IMR-90 (cell line): ENCODE results near the gene ERN1. TPM values are rescaled to one million over a fixed set of nuclear protein-coding genes. Genes with fewer than 3 reads are reported as not detected.

Experiments used
- ATAC-seq: fragments of 200-7000 bp; cut with Tn5 transposase; 2 replicates; pipeline ENCODE4 v1.9.1; 2020; ENCODE audit warnings: low read depth, mild to moderate bottlenecking, moderate library complexity
- BruUV-seq: library from RNA; stranded (reverse); fragments of 400-500 nt; replicated peaks from 2 replicates; lab custom pipeline; 2021; lab: Mats Ljungman, UMichigan
- CTCF ChIA-PET: fragments of 300-600 bp; formaldehyde crosslinking; extraction: SDS; loops from one replicate; lab custom pipeline; 2021; ENCODE audit warnings: antibody characterized with exemption; lab: Yijun Ruan, JAX
- POLR2A ChIA-PET: fragments of 300-600 bp; sonication (Branson Sonifier 250); formaldehyde crosslinking; loops from one replicate; lab custom pipeline; 2022; ENCODE audit warnings: antibody characterized with exemption; ENCODE audit not compliant: unreplicated experiment; lab: Charles Lee
- DNase-seq: peaks from one replicate; pipeline ENCODE4 v3.0.0; 2013
- H2AFZ ChIP-seq: replicated peaks from 2 replicates; pipeline ENCODE3; 2013; ENCODE audit warnings: low read length, mild to moderate bottlenecking; ENCODE audit not compliant: poor library complexity
- H2AK5ac ChIP-seq: 2 replicates; pipeline ENCODE4 v1.6.1; 2013; ENCODE audit warnings: low read depth, low read length, inconsistent platforms
- H2AK9ac ChIP-seq: replicated peaks from 2 replicates; pipeline ENCODE3; 2013; ENCODE audit warnings: mild to moderate bottlenecking, low read depth, low read length, moderate library complexity; ENCODE audit not compliant: poor library complexity
- H2BK120ac ChIP-seq: 2 replicates; pipeline ENCODE4 v1.6.1; 2013; ENCODE audit warnings: low read depth, low read length, inconsistent platforms
- H2BK15ac ChIP-seq: 3 replicates; pipeline ENCODE4 v1.6.1; 2013; ENCODE audit warnings: low read depth, low read length, inconsistent platforms
- H2BK20ac ChIP-seq: 2 replicates; pipeline ENCODE4 v1.6.1; 2013; ENCODE audit warnings: low read depth, mild to moderate bottlenecking, inconsistent platforms, low read length, moderate library complexity
- H2BK5ac ChIP-seq: 2 replicates; pipeline ENCODE4 v1.6.1; 2013; ENCODE audit warnings: mild to moderate bottlenecking, low read depth, low read length, inconsistent platforms; ENCODE audit not compliant: poor library complexity, severe bottlenecking
- H3K14ac ChIP-seq: replicated peaks from 2 replicates; pipeline ENCODE4 v1.6.1; 2013; ENCODE audit warnings: low read depth, low read length, inconsistent platforms
- H3K18ac ChIP-seq: 2 replicates; pipeline ENCODE4 v1.6.1; 2013; ENCODE audit warnings: low read depth, low read length, control low read depth
- H3K23ac ChIP-seq: 2 replicates; pipeline ENCODE4 v1.6.1; 2013; ENCODE audit warnings: low read depth, low read length, inconsistent platforms
- H3K27ac ChIP-seq: 2 replicates; pipeline ENCODE4 v1.5.1; 2013; ENCODE audit warnings: mild to moderate bottlenecking, control low read depth, low read length; ENCODE audit not compliant: insufficient read depth
- H3K27me3 ChIP-seq: 2 replicates; pipeline ENCODE4 v1.6.1; 2013; ENCODE audit warnings: low read length; ENCODE audit not compliant: control insufficient read depth, insufficient read depth
- H3K36me3 ChIP-seq: 2 replicates; pipeline ENCODE4 v1.6.1; 2013; ENCODE audit warnings: low read length, mixed read lengths; ENCODE audit not compliant: control insufficient read depth, insufficient read depth
- H3K4ac ChIP-seq: 2 replicates; pipeline ENCODE4 v1.6.1; 2013; ENCODE audit warnings: low read depth, low read length, inconsistent platforms
- H3K4me1 ChIP-seq: 2 replicates; pipeline ENCODE4 v1.6.1; 2013; ENCODE audit warnings: low read length, mixed read lengths; ENCODE audit not compliant: control insufficient read depth, insufficient read depth
- H3K4me2 ChIP-seq: 2 replicates; pipeline ENCODE4 v1.6.1; 2013; ENCODE audit warnings: low read depth, mild to moderate bottlenecking, control low read depth, low read length, moderate library complexity
- H3K4me3 ChIP-seq: 2 replicates; pipeline ENCODE4 v1.5.1; 2013; ENCODE audit warnings: low read depth, mild to moderate bottlenecking, control low read depth, low read length, moderate library complexity; ENCODE audit not compliant: insufficient read depth
- H3K56ac ChIP-seq: 2 replicates; pipeline ENCODE4 v1.6.1; 2013; ENCODE audit warnings: low read length, inconsistent platforms; ENCODE audit not compliant: insufficient read depth; ENCODE audit errors: extremely low read depth
- H3K79me1 ChIP-seq, 2 experiments: 2 replicates each; pipeline ENCODE4 v1.6.1; 2013; ENCODE audit warnings: low read length in 2 of 2, inconsistent platforms in 1 of 2, low read depth in 1 of 2
- H3K9ac ChIP-seq: 2 replicates; pipeline ENCODE4 v1.6.1; 2013; ENCODE audit warnings: low read depth, low read length, control low read depth
- H3K9me1 ChIP-seq: 2 replicates; pipeline ENCODE4 v1.6.1; 2013; ENCODE audit warnings: low read length, inconsistent platforms; ENCODE audit not compliant: insufficient read depth
- H3K9me3 ChIP-seq: 2 replicates; pipeline ENCODE4 v1.6.1; 2013; ENCODE audit warnings: low read length; ENCODE audit not compliant: control insufficient read depth, insufficient read depth
- H4K20me1 ChIP-seq: 2 replicates; pipeline ENCODE4 v1.6.1; 2013; ENCODE audit warnings: low read length, inconsistent platforms; ENCODE audit not compliant: insufficient read depth
- H4K5ac ChIP-seq: 2 replicates; pipeline ENCODE4 v1.6.1; 2013; ENCODE audit warnings: mild to moderate bottlenecking, low read depth, low read length, control low read depth
- H4K8ac ChIP-seq, 2 experiments: 2 replicates each; pipeline ENCODE4 v1.6.1; 2013; ENCODE audit warnings: low read depth in 2 of 2, low read length in 2 of 2, control low read depth in 1 of 2, inconsistent platforms in 1 of 2
- H4K91ac ChIP-seq: 2 replicates; pipeline ENCODE4 v1.6.1; 2013; ENCODE audit warnings: low read depth, low read length, inconsistent platforms; ENCODE audit not compliant: insufficient read depth
- CEBPB ChIP-seq: IDR thresholded peaks from 2 replicates; pipeline ENCODE4 v1.6.1; 2012; ENCODE audit warnings: low read depth, low read length, improper control_type of control experiment
- CTCF ChIP-seq: conservative IDR thresholded peaks from 2 replicates; pipeline ENCODE4 v1.5.1; 2012; ENCODE audit warnings: mild to moderate bottlenecking, low read depth, low read length, improper control_type of control experiment
- ELK1 ChIP-seq: fragments of 150-350 bp; IDR thresholded peaks from 2 replicates; pipeline ENCODE4 v1.6.1; 2016; ENCODE audit warnings: low read depth, mild to moderate bottlenecking, low read length, moderate library complexity, borderline replicate concordance
- FOS ChIP-seq: fragments of 150-350 bp; IDR thresholded peaks from 2 replicates; pipeline ENCODE4 v1.6.1; 2016; ENCODE audit warnings: low read depth, low read length
- MAFK ChIP-seq: IDR thresholded peaks from 2 replicates; pipeline ENCODE4 v1.6.1; 2012; ENCODE audit warnings: low read depth, low read length, improper control_type of control experiment
- MAZ ChIP-seq: IDR thresholded peaks from 2 replicates; pipeline ENCODE4 v1.6.1; 2012; ENCODE audit warnings: low read depth, mild to moderate bottlenecking, low read length, improper control_type of control experiment, moderate library complexity, borderline replicate concordance
- POLR2A ChIP-seq: IDR thresholded peaks from 2 replicates; pipeline ENCODE4 v1.6.1; 2012; ENCODE audit warnings: mild to moderate bottlenecking, low read depth, low read length
- RAD21 ChIP-seq: IDR thresholded peaks from 2 replicates; pipeline ENCODE4 v1.6.1; 2012; ENCODE audit warnings: low read length, improper control_type of control experiment
- RCOR1 ChIP-seq: IDR thresholded peaks from 2 replicates; pipeline ENCODE4 v1.6.1; 2012; ENCODE audit warnings: mild to moderate bottlenecking, low read length, improper control_type of control experiment; ENCODE audit not compliant: insufficient replicate concordance
- whole genome bisulfite sequencing, 2 experiments: methylation state at CpG; one replicate each; pipeline versions ENCODE4 v1.1.5 to v1.1.7; 2013; ENCODE audit warnings: missing lambda C conversion rate in 2 of 2; ENCODE audit not compliant: insufficient read length in 1 of 2; ENCODE audit errors: extremely low coverage in 2 of 2; 5-methylcytosine and 5-hydroxymethylcytosine counted together
- dilution Hi-C: fragments of 300-500 bp; cut with HindIII; formaldehyde crosslinking; loops from one replicate; pipeline ENCODE4 v1.14.3; 2018; ENCODE audit warnings: low sequenced_read_pairs; ENCODE audit not compliant: unreplicated experiment
- in situ Hi-C: fragments of 300-500 bp; cut with MboI; formaldehyde crosslinking; loops from 3 replicates; pipeline ENCODE4 v1.14.3; 2019; ENCODE audit warnings: low sequenced_read_pairs, inconsistent platforms, mixed read lengths
- intact Hi-C: fragments of 100-400 bp; cut with micrococcal nuclease; formaldehyde crosslinking; loops from 2 replicates; pipeline ENCODE4 v1.10.0; 2022
- polyA plus RNA-seq, 3 experiments: library from polyadenylated mRNA; depleted of rRNA; stranded (reverse); fragments of >200 nt; gene quantifications; 2 replicates each; pipeline ENCODE4 v1.2.3, GENCODE V29; 2012; ENCODE audit warnings: low replicate concordance in 1 of 3
- total RNA-seq: library from RNA; depleted of rRNA; stranded (reverse); fragments of >200 nt; gene quantifications from 2 replicates; pipeline ENCODE4 v1.2.3, GENCODE V29; 2012

ERN1 gene
- total and polyA plus RNA-seq, 2 of the 4 experiments (the other 2 are of a cell fraction): 2.7 to 4.1 TPM

DNA sequence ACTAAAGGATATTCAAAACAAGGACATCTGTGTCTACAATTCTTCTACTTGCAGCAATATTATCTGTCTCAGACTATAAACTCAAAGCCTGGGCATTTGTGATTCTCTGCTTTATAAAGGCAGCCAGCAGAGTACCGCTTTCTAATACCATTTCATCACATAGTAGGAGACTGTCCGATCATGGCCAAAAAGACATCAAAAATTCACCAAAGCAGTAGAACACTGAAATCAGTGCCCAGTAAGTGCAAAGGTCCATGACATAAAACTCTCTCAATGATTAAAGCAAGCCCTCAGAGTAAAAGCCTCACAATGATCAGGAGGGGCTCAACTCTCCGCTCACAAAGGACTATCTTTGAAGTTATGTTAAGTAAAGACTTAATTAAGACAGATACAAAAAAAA lies 23.0 kb downstream of the ERN1 start:
- Histone ChIP-seq H2BK120ac (no peak overlapping the region), H3K9ac (no peak overlapping the region), H2AK9ac (no peak overlapping the region), H3K9me3 (no peaks in the 10 kb centered on the region), H3K23ac (no peak overlapping the region), H2AK5ac (no peak overlapping the region), H3K36me3 (no peaks in the 10 kb centered on the region; the same call in 1 of the 2 replicates), H4K5ac (no peak overlapping the region), H3K27me3 (no peaks in the 10 kb centered on the region), H3K27ac (no peak overlapping the region), H3K4me3 (no peak overlapping the region), H3K56ac (no peak overlapping the region), H4K8ac (no peak overlapping the region), H2BK20ac (no peak overlapping the region), H2BK5ac (no peak overlapping the region), H3K18ac (no peak overlapping the region), H4K20me1 (0 out of 2 replicates have a peak, but pooled peaks cover 2% of the 10 kb centered on the region), H3K79me1 (peaks cover 29 to 41% of the 10 kb centered on the region in 2 experiments), H3K14ac (no peak overlapping the region), H3K4ac (no peak overlapping the region), H2AFZ (no peak overlapping the region), H3K9me1 (peaks cover 6% of the 10 kb centered on the region), H3K4me1 (peaks cover 2% of the 10 kb centered on the region; the same call in 1 of the 2 replicates), H2BK15ac (no peak overlapping the region), H4K91ac (no peak overlapping the region), H3K4me2 (no peak overlapping the region)
- POLR2A ChIA-PET: no interaction called here
- in situ Hi-C loops (no loop called here), dilution Hi-C loops (no loop called here), intact Hi-C loops (no loop called here)
- BruUV-seq: no TSS peak
- WGBS, 2 experiments: no CpG with 5 or more reads among the region's 3 CpGs
- no peak for TF ChIP-seq MAFK
- TF ChIP-seq CTCF: no peak
- no peak for TF ChIP-seq MAZ
- no peak for TF ChIP-seq ELK1
- no peak for TF ChIP-seq RAD21
- TF ChIP-seq CEBPB: no peak
- TF ChIP-seq RCOR1: no peak
- no peak for TF ChIP-seq POLR2A
- no peak for TF ChIP-seq FOS
- no peak for ATAC-seq
- CTCF ChIA-PET: no interaction called here
- DNase-seq: no peak
